Endometrial microvascular endothelial cells (primary cell): ENCODE data around the gene ALKBH5. TPM values are rescaled to one million over a fixed set of nuclear protein-coding genes. Genes with fewer than 3 reads are reported as not detected.

Experiments used
- in situ Hi-C: cut with HindIII; loops from 2 replicates; pipeline ENCODE4 v1.10.0; 2017; ENCODE audit warnings: low sequenced_read_pairs, low pct_unique_long_range_greater_than_20kb; ENCODE audit errors: inconsistent ontology term
- total RNA-seq: library from RNA; depleted of rRNA; stranded (reverse); fragments of >200 nt; gene quantifications from one replicate; pipeline ENCODE4 v1.2.3, GENCODE V29; 2015; ENCODE audit errors: inconsistent ontology term

The ALKBH5 gene
- total RNA-seq, 1 donor from 2014 or later = 104 TPM

DNA sequence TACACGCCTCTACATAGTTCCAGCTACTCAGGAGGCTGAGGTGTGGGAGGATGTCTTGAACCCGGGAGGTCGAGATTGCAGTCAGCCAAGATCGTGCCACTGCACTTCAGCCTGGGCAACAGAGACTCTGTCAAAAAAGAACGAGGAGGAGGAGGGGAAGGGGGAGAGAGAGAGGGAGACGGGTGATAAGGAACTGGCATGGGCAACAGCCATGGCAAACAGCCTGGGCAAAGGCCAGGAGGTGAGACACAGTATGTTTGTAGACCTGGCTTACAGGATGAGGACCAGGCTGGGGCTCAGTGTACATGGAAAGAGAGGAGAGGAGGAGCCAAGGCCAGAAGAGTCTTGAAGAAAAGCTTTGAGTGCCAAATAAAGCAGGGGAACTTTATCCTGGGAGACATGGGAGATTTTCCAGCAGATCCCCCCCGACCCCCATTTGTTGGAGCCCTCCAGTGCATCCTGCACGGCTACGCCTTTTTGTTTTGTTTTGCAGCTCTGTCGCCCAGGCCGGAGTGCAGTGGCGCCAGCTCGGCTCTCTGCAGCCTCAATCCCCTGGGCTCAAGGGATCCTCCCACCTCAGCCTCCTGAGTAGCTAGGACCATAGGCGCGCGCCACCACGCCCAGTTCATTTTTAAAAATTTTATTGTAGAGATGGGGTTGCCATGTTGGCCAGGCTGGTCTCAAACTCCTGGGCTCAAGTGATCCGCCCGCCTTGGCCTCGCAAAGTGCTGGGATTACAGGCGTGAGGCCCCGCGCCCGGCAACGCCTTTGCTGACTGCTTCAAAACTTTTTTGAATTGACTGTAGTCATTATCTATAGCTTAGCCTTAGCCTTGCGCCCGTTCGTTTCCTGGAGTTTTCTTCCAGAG, 1.3 kb upstream of the ALKBH5 start:
- in situ Hi-C loops = no loop called here

DNA sequence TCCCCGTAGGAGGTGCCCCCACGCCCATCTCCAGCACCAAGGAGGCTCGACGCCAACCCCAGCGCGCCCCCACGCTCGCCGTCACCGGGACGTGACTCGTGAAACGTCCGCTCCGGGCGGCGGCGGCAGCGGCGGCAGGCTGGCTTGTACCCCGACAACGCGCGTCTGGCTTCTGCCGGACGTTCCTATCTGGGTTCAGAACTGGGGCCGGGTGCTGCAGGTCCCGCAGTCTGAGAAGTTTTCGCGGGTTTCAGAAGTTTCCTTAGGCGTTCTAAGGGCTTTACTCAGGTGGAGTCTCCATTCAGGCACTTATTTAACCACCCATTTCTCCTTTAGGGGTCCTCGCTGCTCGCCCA, 672 bp upstream of the ALKBH5 start:
- in situ Hi-C loops = no loop called here

DNA sequence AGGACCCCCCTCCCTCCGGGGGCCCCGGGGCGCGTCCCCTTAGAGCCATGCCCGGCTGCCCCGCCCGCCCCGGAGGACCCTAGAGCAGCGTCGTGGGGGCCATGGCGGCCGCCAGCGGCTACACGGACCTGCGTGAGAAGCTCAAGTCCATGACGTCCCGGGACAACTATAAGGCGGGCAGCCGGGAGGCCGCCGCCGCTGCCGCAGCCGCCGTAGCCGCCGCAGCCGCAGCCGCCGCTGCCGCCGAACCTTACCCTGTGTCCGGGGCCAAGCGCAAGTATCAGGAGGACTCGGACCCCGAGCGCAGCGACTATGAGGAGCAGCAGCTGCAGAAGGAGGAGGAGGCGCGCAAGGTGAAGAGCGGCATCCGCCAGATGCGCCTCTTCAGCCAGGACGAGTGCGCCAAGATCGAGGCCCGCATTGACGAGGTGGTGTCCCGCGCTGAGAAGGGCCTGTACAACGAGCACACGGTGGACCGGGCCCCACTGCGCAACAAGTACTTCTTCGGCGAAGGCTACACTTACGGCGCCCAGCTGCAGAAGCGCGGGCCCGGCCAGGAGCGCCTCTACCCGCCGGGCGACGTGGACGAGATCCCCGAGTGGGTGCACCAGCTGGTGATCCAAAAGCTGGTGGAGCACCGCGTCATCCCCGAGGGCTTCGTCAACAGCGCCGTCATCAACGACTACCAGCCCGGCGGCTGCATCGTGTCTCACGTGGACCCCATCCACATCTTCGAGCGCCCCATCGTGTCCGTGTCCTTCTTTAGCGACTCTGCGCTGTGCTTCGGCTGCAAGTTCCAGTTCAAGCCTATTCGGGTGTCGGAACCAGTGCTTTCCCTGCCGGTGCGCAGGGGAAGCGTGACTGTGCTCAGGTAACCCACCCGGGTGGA, 759 bp downstream of the ALKBH5 start:
- in situ Hi-C loops = no loop called here

DNA sequence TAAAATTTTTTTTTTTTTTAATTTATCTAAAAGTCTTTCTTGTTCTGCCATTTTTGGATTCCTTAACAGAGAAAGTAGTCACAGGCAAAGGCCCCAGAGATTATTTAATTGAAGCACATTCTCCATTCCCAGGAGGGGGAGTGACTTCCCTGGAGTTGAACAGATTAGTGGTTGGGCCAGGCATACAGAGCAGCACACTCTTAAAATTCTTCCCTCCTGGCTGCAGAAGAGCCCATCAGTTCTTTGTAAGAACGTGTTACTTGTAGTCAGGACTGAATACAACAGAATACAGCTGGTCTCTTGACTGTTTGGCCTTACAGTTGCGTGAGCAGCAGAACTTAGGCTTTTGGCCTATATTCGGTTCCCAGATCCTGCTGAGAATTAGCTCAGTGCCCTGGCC, 1.8 kb downstream of the ALKBH5 start:
- in situ Hi-C loops = no loop called here

DNA sequence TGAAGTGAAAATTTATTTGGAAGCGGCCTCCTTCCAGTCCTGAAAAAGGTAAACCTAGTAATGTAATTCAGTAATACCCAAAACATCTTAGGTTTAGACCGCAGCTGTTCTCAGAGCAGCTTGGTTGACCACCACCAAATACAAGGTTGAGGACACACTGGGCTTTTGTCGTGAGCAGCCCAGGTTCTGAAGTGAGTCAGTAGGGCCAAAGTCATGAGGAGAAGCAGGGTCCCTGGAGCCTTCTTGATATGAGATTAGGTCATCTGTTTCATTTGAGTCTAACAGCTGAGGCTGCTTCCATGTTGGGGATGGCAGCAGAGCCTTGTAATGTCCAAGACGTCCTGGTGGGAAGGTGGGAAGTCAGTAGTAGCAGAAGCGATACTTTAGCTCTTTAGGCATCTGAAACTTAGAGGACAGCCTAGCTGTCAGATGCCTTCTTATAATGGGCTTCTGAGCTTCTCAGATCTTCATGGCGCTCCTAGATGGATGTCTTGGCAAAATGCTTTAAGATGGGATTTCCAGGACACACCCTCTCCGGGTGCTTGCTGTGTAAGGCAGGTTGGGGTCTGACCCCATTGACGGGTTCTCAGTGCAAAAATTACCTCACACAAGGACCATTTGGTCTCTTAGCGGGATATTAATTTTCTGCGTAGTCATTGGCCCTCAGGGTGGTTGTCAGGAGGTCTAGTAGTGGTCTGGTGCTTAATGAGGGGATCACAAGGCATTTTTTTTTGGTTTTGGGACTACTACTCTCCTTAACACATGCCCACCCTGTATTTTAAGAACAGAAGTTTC, 2.4 kb downstream of the ALKBH5 start:
- in situ Hi-C loops = no loop called here

DNA sequence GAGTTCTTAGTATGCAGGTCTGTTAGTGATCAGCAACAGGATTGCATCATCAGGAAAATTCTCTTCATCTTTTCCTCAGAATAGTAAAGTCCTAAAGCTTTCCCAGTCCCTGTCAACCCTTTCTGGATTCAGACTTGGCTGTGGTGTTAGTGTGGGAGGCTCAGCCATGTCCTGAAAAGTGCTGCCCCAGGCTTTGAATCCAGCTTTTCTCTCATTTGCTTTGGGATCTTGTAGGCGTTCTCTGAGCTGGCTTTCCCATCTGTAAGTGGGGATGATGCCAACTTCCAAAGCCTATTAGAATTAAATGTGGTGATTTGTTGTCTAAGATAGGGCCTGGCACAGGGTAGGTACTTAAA, 3.0 kb downstream of the ALKBH5 start:
- in situ Hi-C loops = no loop called here

DNA sequence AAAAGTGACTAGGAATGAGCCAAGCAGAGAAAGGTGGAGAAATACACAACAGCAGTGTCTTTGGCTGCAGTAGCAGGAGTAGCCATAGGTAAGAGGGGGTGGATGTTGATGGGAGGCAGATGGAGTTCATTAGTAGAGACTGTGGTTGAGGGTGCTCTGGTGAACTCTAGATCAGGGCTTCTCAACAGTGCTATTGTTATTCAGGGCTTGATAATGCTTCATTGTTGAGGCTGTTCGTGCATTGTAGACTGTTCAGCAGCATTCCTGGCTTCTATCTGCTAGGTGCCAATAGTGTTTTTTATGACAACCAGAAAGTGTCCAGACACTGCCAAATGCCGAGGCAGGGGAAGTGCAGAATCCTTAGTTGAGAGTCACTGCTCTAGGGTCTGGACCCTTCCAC, 3.6 kb downstream of the ALKBH5 start:
- in situ Hi-C loops = no loop called here

DNA sequence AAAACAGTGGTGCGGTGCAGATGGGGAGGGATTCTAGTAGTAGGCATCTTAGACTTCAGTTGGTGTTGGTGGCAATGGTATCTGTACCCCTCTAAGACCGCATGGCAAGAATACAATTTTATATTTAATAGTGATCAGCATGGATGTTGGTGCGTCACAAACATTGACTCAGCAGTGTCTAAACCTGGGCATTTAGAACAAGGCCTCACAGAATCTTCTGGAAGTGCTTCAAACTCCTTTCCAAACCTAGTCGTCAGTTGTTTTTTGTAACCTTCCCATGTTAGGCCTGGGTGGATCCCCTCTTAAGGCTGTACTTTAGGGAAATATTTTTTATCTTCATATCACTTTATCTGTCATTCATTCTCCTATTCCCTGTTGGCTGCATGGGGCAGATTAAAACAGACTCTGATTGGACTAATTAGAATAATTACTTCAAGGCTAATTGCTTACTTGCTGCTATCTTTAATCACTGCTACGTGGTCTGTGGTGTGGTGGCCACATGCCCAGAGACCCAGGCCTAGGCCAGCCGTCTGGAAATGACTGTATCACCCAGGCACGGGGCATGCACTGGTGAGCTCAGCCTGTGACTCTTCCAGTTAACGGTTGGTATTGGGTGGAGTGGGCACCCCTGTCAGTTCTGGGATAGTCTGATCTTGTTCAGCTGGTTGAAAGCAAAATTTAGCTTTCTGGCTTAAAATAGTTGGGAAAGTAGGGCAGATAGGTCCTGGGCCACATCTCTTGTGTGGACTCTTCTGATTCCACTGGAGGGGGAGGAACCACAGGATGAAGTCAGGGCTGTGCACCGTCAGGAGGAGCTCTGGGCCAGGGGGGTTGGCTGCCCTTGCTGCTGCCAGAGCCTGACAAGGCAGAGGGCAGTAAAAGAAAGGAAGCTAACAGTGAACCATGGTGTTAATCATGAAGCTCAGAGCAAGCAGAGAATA, 4.5 kb downstream of the ALKBH5 start:
- in situ Hi-C loops = no loop called here

DNA sequence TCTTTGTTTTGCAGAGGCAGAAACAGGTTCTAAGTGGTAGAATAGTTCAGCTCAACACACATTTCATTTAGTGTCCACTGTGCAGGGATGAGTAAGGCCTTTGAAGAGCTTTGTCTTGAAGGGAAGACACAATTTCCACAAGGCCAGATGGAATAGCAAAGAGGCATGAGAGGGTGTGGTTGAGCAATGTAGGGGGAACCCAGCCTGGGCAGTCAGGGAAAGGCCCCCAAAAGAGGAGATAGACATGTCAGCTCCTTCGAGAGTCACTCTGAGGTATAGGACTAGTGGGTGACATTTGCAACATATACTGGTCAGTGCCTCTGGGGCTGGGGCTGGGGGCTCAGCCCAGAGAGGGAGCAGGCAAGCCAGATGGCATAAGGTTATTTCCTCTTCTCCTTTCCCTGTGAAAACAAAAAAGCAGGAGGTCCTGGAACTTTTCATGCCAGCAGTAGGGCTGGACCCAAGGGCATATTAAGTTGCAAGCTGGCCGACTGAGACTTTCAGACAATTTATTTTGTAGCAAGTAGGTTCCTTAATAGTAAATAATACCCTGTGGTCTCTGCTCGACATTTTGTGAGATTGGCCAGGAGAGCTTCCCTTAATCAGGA, 7.1 kb downstream of the ALKBH5 start:
- in situ Hi-C loops = no loop called here

DNA sequence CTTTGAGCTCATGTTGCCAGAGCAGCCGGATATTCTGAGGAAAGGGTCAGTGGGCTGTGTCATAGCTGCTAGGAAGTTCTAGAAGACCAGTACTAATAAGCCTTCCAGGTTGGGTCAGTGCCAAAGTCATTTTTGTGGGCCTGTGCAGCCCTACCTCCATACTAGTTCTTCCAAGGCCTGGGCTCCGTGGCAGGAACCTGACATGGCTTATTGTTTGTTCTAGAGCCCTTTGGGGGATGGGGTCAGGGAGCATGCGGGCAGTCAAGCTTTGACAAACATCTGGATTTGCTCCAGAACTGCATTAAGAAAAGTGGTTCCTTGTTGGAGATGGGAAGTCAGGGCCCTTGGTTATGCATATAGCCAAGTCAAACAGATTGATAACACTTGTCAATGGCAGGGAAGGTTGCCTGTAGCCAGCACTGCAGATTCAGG, 7.6 kb downstream of the ALKBH5 start:
- in situ Hi-C loops = no loop called here

DNA sequence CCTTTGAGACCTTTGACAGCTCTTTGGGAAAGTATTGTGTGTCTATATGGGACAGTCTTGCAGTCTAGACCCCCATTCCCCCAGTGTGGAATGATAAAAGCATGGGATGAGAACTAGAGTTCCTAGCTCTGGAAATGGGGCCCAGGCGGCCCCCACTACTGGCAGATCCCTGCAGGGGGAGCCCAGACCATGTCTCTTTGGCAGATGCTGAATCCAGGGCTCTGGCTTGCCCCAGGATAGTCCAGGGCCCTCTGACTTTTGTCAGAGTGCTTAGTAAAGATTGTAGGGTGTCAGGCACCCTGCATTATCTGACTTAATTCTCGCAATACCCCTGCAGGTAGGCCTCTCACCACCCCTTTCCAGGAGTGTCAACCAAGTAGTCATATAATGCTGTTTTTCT, 8.3 kb downstream of the ALKBH5 start:
- in situ Hi-C loops = no loop called here

DNA sequence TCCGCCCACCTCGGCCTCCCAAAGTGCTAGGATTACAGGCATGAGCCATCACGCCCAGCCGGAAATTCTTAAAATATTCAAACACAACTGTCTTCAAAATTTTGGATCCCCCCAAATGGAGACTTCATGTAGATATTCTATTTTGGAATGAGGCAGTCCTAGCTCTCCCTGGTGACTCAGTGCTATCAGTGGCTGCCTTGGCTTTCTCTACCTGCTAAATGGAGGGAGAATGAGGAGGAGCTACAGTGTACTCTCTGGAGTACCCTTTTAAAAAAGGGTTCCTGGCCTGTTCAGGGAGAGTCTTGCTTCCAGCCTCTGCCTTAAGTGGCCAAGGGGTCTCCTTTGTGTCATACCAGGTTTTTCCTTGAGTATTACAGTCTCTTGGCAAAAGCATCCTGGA, 10.8 kb downstream of the ALKBH5 start:
- in situ Hi-C loops = no loop called here

DNA sequence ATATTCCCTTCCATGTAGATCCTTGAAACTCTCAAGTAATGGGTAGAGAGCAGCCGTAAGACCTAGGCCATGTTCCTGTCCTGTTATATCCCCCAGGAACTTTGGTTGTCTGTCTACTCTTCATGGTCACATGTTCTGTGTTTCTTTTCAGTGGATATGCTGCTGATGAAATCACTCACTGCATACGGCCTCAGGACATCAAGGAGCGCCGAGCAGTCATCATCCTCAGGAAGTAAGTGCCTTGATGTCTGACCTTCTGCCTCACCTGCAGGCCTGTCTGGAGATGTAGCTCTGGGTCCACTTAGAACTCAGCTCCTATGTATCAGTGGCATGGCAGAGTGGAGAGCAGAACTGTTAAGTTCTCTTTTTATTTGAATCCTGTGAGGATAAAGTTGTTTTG, 11.2 kb downstream of the ALKBH5 start:
- in situ Hi-C loops = no loop called here

DNA sequence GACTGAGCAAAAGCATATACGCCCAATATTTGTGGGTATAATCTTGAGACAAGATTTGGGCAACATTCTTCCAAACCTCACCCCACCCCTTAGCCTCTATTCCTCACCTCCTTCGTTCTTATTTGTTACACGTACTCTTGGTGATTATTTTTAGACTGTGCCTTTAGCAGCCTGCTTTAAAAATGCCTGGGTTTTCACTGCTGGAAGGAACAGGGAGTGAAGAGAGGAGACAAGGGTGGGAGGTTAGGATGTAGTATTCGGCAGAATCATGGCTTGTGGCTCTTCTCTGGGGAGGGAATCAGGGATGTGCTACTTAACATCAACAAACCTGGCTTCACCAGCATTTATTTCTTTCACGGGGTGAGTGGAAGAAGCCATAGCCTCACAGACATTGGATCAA, 11.6 kb downstream of the ALKBH5 start:
- in situ Hi-C loops = no loop called here

DNA sequence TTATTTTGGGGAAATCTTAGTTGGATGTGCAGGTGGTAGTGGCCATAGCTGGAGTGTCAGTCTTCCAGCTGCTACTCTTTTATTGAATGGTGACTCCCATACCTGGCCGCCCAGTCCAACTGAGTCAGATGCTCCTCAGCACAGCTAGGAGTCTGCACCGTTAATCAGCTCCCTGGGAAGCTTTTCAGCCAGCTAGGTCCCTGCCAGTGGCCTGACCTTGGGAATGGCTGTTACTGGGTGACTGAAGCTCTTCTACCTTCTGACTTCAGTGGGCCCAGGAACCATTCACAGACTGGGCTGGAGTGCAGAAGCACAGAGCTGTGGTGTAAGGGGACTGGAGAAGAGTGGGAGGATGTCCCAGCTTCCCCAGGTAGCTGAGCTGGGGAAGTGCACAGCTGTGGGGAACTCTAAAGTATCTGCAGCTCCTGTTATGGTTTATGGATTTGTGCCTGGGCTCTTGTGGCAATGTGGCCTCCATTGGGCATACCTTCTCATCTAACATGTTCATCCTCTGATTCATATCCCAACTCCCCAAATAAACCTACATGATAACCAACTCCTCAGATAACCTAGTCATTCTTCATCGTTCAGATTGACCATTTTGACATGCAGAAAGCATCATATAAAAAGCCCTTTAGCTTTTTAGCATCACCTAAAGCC, 14.0 kb downstream of the ALKBH5 start:
- in situ Hi-C loops = no loop called here

DNA sequence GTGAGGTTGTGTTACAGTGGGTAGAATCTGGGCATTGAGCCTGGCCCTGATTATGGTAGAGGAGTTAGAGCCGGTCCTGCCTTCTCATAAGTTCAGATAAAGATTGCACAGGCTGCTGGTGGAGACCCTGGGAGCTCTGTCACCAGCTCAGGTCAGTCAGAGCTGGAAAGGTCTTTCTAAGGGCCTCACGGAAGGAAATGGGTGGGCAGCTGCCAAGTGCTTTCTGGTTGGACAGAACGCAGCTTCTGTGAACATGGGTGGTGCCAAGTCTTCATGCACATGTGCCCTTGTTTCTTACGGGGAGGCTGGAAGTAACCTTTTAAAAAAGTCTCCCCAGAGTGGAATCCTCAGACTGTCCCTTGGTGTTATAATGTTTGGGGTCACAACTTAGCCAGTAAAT, 14.9 kb downstream of the ALKBH5 start:
- in situ Hi-C loops = no loop called here

DNA sequence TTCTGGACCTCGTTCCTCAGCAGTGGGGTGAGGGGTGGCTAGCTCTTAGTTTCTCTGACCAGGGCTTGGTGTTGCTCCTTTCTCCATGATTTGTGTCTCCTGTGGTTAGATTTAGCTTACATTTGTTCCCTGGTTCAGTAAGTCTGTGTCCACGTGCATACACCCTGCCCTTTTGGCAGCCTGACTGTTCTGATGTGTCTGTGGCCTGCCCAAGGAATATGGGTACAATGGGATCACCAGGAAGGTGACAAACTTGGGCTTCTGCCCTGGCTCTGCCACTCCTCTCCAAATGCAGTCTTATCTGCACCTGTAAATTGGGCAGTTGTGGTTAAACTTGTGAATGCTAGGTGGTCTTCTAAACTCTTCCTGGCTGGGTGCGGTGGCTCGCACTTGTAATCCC, 17.5 kb downstream of the ALKBH5 start:
- in situ Hi-C loops = no loop called here

DNA sequence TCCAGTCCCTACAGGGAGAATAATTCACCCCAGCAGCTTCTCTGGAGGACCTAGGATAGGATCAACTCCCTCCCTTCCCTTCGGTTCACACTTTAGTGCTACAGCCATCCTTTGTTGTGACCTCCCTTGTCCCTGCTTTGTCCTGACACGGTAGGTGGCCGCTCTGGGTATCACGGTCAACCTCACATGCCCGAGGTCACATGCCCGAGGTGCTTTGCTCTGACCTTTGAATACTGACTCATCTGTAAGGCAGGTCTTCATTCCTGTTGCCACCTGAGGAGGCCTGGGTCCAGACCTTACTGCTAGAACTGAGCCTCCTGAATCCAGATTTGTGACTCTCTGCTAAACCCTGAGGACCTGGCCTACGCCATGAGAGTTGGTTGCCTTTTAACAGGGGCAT, 19.7 kb downstream of the ALKBH5 start:
- in situ Hi-C loops = no loop called here
